ENCODE data around the gene DEUP1.
"Not testable (repeated sequence)": the region's sequence is repeated elsewhere in the genome, so short reads cannot be mapped to it uniquely, and the experiment has no call there.

DEUP1 gene

DNA sequence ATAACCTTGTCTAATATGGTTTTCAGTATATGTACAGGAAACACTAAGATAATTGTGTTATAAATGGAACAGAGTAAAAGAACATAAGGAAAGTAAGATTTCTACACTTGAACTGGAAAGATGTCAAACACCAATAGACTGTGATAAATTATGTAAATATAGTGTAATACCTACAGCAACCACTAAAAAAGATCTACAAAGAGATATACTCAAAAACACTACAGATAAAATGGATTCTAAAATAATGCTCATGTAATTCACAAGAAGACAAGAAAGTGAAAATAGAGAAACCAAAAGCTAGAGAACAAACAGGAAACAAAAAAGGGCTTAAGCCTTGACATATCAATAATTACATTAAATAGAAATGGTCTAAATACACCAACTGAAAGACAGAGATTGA lies 30.9 kb downstream of the DEUP1 start:
- DNase-seq, result no peak

DNA sequence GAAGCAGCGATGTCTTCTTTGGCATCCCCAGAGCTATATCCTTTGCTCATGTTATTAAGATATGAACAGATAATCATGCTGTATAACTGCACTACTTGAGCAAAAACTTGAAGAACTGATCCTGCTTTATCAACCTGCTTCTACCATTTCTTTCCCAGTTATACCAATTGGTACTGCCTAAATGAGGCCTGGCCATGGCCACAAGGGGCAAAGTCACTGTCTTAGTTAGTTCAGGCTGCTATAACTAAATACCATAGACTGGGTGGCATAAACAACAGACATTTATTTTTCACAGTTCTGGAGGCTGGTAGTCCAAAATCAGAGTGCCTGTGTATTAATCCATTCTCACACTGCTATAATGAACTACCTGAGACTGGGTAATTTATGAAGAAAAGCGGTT lies 37.5 kb downstream of the DEUP1 start:
- DNase-seq, result no peak

- DNase-seq, result no peak
Observed at GRCh38 chr11:93370260-93370659, 39.7 kb downstream of the DEUP1 start.

DNA sequence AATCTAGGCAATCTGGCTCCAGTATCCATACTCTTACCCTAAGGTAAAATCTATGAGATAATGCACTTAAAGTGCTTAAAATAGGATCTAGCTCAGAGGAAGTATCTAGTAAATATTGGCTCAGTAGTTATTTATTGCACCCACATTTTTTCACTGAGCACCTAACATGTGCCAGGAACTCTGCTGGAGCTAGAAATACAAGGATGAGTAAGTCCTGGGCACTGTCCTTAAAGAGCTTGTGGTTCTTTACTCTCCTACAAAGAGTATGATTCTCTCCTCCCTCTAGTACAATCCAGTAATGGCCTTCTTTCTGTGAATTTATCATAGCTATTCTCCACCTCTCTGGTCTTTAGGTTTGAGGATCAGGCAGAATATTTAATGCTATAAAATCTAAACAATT lies 59.2 kb downstream of the DEUP1 start:
- no peak for DNase-seq

GRCh38 chr11:93392867-93393266 lies 62.3 kb downstream of the DEUP1 start:
- DNase-seq, result no peak

GRCh38 chr11:93393386-93393785 lies 62.8 kb downstream of the DEUP1 start:
- DNase-seq, result no peak

DNA sequence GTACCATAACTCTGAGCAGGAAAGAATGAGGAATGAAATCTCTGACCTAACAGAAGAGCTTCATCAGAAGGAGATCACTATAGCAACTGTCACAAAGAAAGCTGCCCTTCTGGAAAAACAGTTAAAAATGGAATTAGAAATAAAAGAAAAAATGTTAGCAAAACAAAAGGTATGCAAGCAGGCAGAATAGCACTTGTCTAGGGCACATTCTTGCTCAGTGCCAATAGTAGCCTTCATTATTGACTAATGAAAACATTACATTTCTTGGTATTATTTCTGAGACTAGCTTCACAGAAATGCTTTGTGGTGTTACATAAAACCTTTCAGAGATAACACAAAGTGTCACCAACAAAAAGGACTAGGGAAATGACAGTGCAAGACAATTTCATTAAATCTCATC lies 63.9 kb downstream of the DEUP1 start:
- no peak for DNase-seq

GRCh38 chr11:93396316-93396715 lies 65.8 kb downstream of the DEUP1 start:
- no peak for DNase-seq

GRCh38 chr11:93403930-93404329 lies 73.4 kb downstream of the DEUP1 start:
- no peak for DNase-seq

GRCh38 chr11:93407777-93408401 lies 77.3 kb downstream of the DEUP1 start:
- no peak for DNase-seq

GRCh38 chr11:93410441-93410840 lies 79.9 kb downstream of the DEUP1 start:
- peak; percentile 37 for DNase-seq

- DNase-seq, result no peak
Observed at GRCh38 chr11:93411705-93412104, 81.2 kb downstream of the DEUP1 start.

DNA sequence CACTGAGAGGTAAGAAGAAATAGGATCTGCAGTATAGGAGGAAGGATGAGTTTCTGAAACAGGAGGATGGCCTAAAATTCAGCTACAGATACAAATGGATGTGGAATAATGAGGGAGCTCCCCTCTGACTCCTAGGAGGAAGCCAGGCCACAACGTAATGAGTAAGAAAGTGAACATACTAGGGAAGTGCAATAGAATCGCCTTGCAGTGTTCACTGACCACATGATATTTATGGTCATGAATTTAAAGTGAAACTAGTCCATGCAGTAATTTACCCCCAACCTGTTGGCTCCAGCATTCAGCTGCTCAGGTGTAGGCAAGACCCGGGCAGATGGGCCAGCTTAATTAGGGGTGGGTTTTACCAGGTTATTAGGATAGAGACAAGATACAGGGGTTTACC lies 101.7 kb downstream of the DEUP1 start:
- DNase-seq, result no peak

- DNase-seq, result not testable (repeated sequence)
Observed at GRCh38 chr11:93443232-93443631, 112.7 kb downstream of the DEUP1 start.

DNA sequence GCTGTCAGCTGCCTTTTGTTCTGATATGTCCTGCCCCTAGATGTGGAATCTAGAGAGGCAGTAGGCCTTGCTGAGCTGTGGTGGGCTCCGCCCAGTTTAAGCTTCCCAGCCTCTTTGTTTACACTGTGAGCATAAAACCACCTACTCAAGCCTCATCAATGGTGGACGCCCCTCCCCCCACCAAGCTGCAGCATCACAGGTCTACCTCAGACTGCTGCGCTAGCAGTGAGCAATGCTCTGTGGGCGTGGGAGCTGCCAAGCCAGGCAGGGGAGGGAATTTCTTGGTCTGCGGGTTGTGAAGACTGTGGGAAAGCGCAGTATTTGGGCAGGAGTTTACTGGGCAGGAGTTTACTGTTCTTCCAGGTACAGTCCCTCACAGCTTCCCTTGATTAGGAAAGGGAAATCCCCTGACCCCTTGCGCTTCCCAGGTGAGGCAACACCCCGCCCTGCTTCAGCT lies 114.1 kb downstream of the DEUP1 start:
- peak; percentile 52 for DNase-seq

- no peak for DNase-seq
Observed at GRCh38 chr11:93458286-93458685, 127.7 kb downstream of the DEUP1 start.

GRCh38 chr11:93463666-93464065 lies 133.1 kb downstream of the DEUP1 start:
- DNase-seq, result not testable (repeated sequence)

DNA sequence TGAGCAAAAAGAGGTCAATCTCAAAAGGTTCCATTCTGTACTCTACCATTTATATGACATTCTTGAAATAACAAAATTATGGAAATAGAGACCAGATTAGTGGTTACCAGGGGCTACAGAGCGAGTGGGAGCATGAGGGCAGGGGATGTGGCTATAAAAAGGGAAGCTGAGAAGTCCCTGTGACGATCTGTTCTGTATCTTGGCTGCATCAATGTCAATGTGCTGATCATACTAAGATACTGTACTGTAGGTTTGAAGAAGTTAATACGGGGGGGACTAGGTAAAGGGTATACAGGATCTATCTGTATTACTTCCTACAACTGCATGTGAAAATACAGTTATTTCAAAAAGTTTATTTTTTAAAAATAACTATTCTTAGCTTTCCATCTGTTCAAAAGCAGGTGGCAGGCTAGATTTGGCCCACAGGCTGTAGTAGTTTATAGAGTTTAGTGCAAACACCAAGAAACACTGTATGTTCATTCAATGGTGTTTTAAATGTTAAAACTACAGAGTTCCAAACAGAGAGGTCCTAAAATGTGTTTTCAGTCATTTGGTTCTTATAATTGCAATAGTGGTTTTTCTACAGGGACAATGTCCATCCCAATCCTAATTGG lies 134.5 kb downstream of the DEUP1 start:
- no peak for DNase-seq

DNA sequence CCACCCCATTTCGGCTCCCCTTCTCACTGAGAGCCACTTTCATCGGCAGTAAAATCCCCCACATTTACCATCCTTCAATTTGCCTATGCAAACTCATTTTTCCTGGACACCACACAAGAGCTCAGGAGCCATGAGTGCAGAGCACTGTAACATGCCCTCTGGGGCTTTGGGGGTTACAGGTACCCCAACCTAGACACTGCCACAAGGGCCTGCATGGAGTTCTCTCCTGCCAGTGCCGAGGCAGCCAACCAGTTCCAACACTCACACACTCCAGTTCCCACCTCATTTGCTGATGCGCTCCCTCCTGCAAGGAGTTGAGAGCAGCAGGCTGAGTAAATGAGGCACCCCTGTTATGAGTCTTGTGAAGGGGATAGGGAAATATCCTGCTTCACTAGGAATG lies 136.5 kb downstream of the DEUP1 start:
- DNase-seq, result no peak

- no peak for DNase-seq
Observed at GRCh38 chr11:93468290-93468689, 137.7 kb downstream of the DEUP1 start.

- DNase-seq, result no peak
Observed at GRCh38 chr11:93474123-93474522, 143.6 kb downstream of the DEUP1 start.

DNA sequence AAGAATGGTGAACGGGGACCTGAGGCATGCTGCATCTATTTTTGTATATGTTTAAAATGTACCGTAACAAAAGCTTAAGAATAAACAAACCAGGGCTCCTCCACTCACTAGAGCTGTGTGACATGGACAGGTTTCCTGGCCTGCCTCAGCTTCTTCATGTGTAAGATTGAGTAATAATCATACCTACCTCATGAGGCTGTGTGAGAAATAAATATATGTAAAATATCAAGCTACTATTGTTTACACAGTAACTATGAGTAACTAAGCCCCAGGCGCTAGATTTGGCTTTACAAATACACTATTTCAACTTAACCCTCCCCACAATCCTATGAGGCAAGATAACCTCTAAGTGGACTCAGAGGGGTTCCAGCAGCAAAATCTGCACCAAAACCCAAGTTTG lies 146.3 kb downstream of the DEUP1 start:
- DNase-seq, result no peak

DNA sequence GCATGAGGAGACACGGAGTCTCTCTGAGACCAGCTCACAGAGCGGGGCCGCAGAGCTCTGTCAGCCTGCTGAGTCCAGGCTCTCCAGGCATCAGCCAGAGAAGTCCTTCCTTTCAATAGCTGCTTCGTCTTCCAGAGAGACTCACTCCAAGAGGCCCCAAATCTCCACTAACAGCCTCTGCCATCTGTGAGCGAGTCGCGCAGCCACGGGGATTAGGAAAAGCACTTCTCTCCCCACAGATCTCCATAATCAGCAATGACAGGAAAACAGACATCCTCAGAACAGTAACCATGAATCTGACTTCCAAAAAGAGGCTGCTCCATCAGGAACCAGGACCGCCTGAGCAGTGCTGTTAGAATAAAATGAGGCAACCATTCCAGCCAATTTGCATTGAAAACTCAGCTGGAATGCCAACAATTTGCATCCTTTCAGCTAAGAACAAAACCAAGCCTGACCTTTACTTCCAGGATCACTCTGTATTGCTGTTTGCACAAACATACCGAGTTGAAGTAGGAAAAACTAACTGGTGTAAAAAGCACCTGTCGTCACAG lies 147.2 kb downstream of the DEUP1 start:
- DNase-seq, result no peak

GRCh38 chr11:93478841-93479240 lies 148.3 kb downstream of the DEUP1 start:
- DNase-seq, result no peak

DNA sequence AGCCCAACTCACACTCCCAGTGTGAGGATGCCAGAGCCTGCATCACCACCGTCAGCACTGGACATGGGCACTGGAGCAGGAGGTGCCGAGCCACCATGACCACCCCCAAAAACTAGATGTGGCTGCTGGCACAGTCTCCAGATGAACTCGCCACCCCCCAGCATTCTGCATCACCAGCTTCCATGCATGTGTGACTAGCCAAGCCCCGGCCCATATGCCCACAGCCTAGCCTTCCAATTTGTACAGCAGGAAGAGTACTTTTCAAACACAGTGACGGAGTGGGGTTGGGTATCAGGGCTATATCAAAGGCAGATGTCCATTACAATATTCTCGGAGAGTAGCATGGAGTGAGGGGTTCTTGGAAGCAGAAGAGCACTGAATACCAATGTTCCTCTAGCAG lies 149.7 kb downstream of the DEUP1 start:
- no peak for DNase-seq

Data from NCI-H774 (cell line).